ENCODE measurements around the gene PKIG.

DNA sequence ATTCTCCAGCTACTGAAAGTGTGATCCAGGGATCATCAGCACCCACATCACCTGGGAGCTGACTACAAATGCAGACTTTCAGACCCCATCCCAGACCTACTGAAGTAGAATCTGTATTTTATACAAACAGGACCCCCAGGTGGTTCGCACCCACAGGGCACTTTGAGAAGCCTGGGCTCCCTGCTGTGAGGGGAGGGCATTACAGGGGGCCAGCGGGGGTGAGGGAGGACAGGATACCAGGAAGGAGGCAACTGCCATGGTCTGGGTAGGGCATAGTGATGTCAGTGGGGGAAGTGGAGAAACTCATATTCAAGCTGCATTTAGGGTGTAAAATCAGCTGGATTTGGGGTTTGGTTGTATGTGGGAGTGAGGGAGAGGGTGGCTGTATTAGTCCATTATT, 71.2 kb downstream of the PKIG start:
- TF ChIP-seq EZH2 (IDR thresholded peaks at IDR 0.05) (no peak), POLR2AphosphoS5 (IDR thresholded peaks at IDR 0.05; ENCODE audit: borderline replicate concordance, low read depth, low read length) (no peak)
